GM18951 (cell line): Measurements from ENCODE around the gene LRRC45.

ENCODE experiments used
- POLR2A ChIP-seq: IDR thresholded peaks from 4 replicates; pipeline ENCODE4 v1.6.1; 2011; ENCODE audit warnings: mild to moderate bottlenecking; ENCODE audit not compliant: insufficient read length, insufficient read depth; ENCODE audit errors: extremely low read depth
- in situ Hi-C: fragments of 300-500 bp; cut with MboI; formaldehyde crosslinking; loops from one replicate; pipeline ENCODE4 v1.12.0; 2022; ENCODE audit warnings: low sequenced_read_pairs, mixed read lengths, inconsistent platforms; ENCODE audit not compliant: unreplicated experiment

LRRC45 gene

GRCh38 chr17:81998691-81999438, 24.2 kb upstream of the LRRC45 start:
- TF ChIP-seq POLR2A, result no peak
- in situ Hi-C loops, result no loop called here

GRCh38 chr17:81999587-81999975, 23.5 kb upstream of the LRRC45 start:
- TF ChIP-seq POLR2A, result no peak
- in situ Hi-C loops, result no loop called here

DNA sequence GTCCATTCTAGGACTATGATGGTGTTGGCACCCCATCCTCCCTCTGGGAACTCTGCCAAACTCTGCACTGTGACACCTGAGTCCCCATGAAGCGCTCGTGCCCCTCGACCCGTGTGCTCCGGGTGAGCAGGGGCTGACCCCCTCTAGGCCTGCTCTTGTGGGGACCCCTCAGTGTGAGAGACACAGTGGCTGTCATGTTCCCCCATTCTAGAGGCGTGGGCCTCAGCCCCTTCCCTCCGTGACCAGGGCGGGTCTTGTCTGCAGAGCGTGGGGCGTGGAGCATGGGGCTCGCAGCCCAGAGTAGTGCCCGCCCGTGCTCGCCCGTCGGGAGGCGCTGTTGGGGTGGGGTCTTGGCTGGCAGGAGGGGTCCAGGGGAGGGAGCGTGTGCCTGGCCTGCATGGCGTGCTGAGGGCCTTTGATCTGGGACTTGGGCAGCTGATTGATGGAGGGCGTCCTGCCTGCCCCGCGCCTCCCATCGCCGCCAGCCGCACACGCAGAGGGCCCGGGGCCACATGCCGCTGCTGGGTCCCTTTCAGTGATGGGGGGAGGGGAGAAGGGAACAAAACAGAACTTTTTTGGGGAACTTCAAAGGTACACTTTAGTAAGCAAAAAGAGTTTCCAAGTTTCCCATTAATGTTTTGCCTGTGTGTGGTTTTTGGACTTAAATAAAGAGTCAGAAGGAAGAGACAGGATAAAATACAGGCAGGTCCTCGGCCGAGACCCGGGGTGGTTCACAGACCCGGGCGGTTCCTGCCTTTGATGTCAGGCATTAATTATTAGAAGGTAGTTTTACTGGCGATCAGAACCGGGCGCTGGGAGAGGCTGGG, 22.9 kb upstream of the LRRC45 start:
- no peak for TF ChIP-seq POLR2A
- in situ Hi-C loops, result no loop called here

- in situ Hi-C loops, result no loop called here
- TF ChIP-seq POLR2A, result no peak
Measured at GRCh38 chr17:82000803-82001570, 22.1 kb upstream of the LRRC45 start.

GRCh38 chr17:82001571-82002056, 21.5 kb upstream of the LRRC45 start:
- no peak for TF ChIP-seq POLR2A
- in situ Hi-C loops, result no loop called here

- no peak for TF ChIP-seq POLR2A
Measured at GRCh38 chr17:82003411-82004381, 19.4 kb upstream of the LRRC45 start.

DNA sequence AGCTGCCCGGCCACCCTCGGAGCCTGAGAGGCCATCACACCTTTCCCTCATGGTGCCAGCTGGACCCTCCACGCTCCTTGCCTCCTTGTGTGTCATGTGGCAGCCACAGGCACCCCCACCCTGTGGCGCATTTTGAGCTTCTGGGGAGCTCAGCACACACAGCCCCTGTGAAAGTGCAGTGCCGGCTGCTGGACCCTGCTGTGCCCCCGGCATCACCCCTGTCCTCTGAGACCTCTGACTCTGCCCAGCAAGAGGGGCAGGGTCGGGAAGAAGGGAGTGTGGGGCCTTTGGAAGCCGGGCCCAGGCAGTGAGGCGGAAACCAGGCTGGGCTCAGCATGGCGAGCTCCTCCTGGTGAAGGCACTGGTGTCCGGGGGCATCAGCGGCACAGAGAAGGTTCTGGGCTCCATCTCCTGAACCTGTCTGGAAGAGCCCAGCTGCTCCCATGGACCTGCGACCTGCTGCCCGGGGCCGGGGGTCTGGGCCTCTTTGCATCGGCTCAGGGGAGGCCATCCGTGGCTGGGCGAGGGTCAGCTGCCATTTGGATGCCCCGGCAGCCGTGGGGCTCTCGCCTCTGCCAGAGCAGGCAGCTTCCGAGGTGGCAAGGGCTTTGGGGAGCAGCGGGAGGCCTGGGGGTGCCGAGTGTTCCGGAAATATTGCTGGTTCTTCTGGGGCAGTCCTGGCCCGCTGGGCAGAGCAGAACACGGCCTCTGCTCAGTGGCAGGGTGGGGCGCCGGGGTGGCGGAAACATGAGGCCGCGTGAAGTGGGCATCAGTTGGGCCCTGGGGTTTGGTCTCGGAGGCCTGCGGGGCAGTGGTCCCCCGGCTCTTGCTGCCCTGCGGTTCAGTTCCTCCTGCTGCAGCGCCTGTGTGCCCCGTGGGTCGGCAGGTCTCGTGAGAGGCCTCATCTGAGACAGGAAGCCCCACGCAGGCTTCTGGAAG, 18.3 kb upstream of the LRRC45 start:
- no peak for TF ChIP-seq POLR2A
- in situ Hi-C loops, result no loop called here

More at GRCh38 chr17:82003411-82004381, 19.4 kb upstream of the LRRC45 start:
- in situ Hi-C loops, result no loop called here

DNA sequence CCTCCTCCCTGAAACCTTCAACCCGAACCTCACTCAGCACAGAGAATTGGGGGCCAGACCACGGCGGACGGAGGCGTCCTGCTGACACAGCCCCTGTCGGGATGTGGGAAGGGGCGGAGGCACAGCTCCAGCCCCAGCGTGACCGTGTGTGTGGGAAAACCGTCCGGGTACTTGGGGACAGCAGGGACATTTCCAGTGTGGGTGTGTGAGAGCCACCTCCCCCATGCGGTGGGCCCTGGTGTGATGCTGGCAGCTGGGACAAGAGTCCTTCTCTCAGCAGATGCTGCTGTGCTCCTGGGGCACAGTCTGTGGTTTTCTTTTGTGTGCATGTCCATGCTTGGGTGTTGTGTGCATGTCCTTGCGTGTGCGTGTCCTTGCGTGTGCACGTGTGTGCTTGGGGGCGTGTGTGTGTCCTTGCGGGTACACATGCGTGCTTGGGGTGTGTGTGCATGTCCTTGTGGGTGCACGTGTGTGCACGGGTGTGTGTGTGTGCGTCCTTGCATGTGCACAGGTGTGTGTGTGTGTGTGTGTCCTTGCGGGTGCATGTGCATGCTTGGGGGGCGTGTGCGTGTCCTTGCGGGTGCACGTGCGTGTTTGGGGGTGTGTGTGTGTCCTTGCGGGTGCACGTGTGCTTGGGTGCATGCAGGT, 17.3 kb upstream of the LRRC45 start:
- TF ChIP-seq POLR2A, result no peak
- in situ Hi-C loops, result no loop called here

DNA sequence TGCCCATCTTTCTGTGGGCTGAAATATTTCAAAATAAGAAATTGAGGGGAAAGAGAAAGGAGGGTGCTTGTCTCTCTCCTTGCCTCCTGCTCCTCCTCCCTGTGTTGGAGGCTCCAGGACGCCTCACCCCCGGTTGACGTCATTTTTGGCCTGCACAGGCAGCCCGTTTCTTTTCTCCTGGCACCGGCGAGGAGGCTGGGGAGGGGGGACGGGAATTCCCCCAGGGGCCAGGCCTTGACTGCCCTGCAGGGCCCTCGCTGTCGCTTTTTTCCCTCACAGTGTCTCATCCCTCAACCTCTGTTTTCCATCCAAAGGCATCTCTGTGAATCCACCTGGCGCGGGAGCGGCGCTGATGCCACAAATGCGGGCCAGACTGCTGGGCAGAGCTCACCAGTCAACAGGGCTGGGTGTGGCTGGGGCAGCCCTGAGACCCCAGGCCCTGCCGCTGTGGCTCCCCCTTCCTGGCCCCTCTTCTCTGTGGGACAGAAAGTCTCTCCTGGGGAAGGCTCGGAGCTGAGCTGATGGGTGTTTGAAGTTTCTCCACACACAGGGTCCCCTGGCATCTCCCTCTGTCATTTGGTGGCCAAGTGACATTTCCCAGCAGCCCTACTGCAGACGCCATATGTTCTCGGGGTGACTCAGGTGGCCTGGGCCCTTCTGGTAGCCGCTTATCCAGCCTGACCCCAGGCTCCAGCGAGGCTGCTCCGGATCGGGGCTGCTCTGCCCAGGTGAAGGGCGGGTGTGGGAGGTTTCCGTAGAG, 16.5 kb upstream of the LRRC45 start:
- TF ChIP-seq POLR2A, result no peak
- in situ Hi-C loops, result no loop called here

GRCh38 chr17:82007228-82007494, 15.9 kb upstream of the LRRC45 start:
- no peak for TF ChIP-seq POLR2A
- in situ Hi-C loops, result no loop called here
